Smooth muscle cell (in vitro differentiated cells): ENCODE results near the gene EDAR. TPM values are rescaled to one million over a fixed set of nuclear protein-coding genes. Genes with fewer than 3 reads are reported as not detected.

Source experiments
- DNase-seq: peaks from one replicate; lab custom pipeline; 2025; ENCODE audit not compliant: unreplicated experiment; lab: John Stamatoyannopoulos, UW
- H2AFZ ChIP-seq: fragments of 200-600 bp; sonication (generic); 2 replicates; pipeline ENCODE4 v1.6.0; 2016; ENCODE audit warnings: antibody characterized with exemption, low read depth, mild to moderate bottlenecking
- H3F3A ChIP-seq: fragments of 200-600 bp; sonication (generic); 2 replicates; pipeline ENCODE4 v1.6.0; 2017; ENCODE audit warnings: antibody characterized with exemption, low read depth
- H3K27ac ChIP-seq: fragments of 200-600 bp; sonication (generic); 2 replicates; pipeline ENCODE4 v1.5.1; 2016; ENCODE audit warnings: low read depth, mild to moderate bottlenecking
- H3K27me3 ChIP-seq: fragments of 200-600 bp; sonication (generic); 2 replicates; pipeline ENCODE4 v1.6.1; 2016; ENCODE audit warnings: low read depth, mild to moderate bottlenecking
- H3K36me3 ChIP-seq: fragments of 200-600 bp; sonication (generic); 2 replicates; pipeline ENCODE4 v1.5.1; 2016; ENCODE audit warnings: low read depth
- H3K4me1 ChIP-seq: fragments of 200-600 bp; sonication (generic); 2 replicates; pipeline ENCODE4 v1.5.1; 2016; ENCODE audit warnings: low read depth
- H3K4me2 ChIP-seq: fragments of 200-600 bp; sonication (generic); 2 replicates; pipeline ENCODE4 v1.6.0; 2016; ENCODE audit warnings: mild to moderate bottlenecking
- H3K4me3 ChIP-seq: fragments of 200-600 bp; sonication (generic); 2 replicates; pipeline ENCODE4 v1.5.1; 2016; ENCODE audit warnings: mild to moderate bottlenecking
- H3K79me2 ChIP-seq: fragments of 200-600 bp; sonication (generic); 2 replicates; pipeline ENCODE4 v1.6.0; 2016; ENCODE audit warnings: low read depth, mild to moderate bottlenecking
- H3K9ac ChIP-seq: fragments of 200-600 bp; sonication (generic); 2 replicates; pipeline ENCODE4 v1.6.0; 2016; ENCODE audit warnings: low read depth
- H3K9me3 ChIP-seq: fragments of 200-600 bp; sonication (generic); replicated peaks from 2 replicates; pipeline ENCODE4 v1.5.1; 2016; ENCODE audit warnings: low read depth
- H4K20me1 ChIP-seq: fragments of 200-600 bp; sonication (generic); 2 replicates; pipeline ENCODE4 v1.6.0; 2016; ENCODE audit warnings: low read depth
- CTCF ChIP-seq: fragments of 200-600 bp; sonication (generic); IDR thresholded peaks from 2 replicates; pipeline ENCODE4 v1.5.1; 2017; ENCODE audit warnings: borderline replicate concordance, mild to moderate bottlenecking, antibody characterized with exemption; ENCODE audit not compliant: insufficient read depth, poor library complexity, severe bottlenecking
- WGBS: methylation state at CpG from one replicate; pipeline ENCODE4 v1.1.7; 2016; ENCODE audit warnings: low lambda C conversion rate; 5-methylcytosine and 5-hydroxymethylcytosine counted together
- polyA plus RNA-seq: library from polyadenylated mRNA; unstranded; fragments of >200 nt; fragmentation: Nextera tagmentation; extraction: Ambion mirVana; gene quantifications from 2 replicates; pipeline ENCODE4 v1.2.1, GENCODE V29; 2016
- total RNA-seq: library from RNA; depleted of rRNA; stranded (reverse); fragments of >200 nt; gene quantifications from 2 replicates; pipeline ENCODE4 v1.2.3, GENCODE V29; 2014

Gene EDAR
- total and polyA plus RNA-seq, 2 experiments from 2014 or later, result 0.09 TPM; not detected in 1

GRCh38 chr2:108922141-108922915 is 66.7 kb downstream of the EDAR start:
- no peak overlapping the region for H2AFZ ChIP-seq
- no peaks in the 10 kb centered on the region for H3K27me3 ChIP-seq

GRCh38 chr2:108921096-108922030 is 67.7 kb downstream of the EDAR start:
- H3K79me2 ChIP-seq, result no peaks in the 10 kb centered on the region
- no peaks in the 10 kb centered on the region for H3F3A ChIP-seq
- H3K4me2 ChIP-seq, result no peak overlapping the region
- H3K36me3 ChIP-seq, result no peaks in the 10 kb centered on the region
- no peaks in the 10 kb centered on the region for H3K27me3 ChIP-seq
- DNase-seq, result no peak
- TF ChIP-seq CTCF, result no peak
- H4K20me1 ChIP-seq, result no peaks in the 10 kb centered on the region
- no peak overlapping the region for H3K27ac ChIP-seq
- no peak overlapping the region for H3K9ac ChIP-seq
- no peak overlapping the region for H3K4me3 ChIP-seq
- 85% methylated on average over 16 of the region's 16 CpGs for WGBS
- no peak overlapping the region for H2AFZ ChIP-seq
- H3K9me3 ChIP-seq, result no peaks in the 10 kb centered on the region
- peaks cover 5% of the 10 kb centered on the region for H3K4me1 ChIP-seq

More at GRCh38 chr2:108922141-108922915, 66.7 kb downstream of the EDAR start:
- H3K9ac ChIP-seq, result no peak overlapping the region
- 63% methylated on average over 11 of the region's 11 CpGs for WGBS
- no peak overlapping the region for H3K4me3 ChIP-seq
- H3K4me1 ChIP-seq, result peaks cover 5% of the 10 kb centered on the region
- H3K27ac ChIP-seq, result no peak overlapping the region
- DNase-seq, result no peak
- no peaks in the 10 kb centered on the region for H3F3A ChIP-seq
- no peak overlapping the region for H3K4me2 ChIP-seq
- no peak for TF ChIP-seq CTCF
- H3K79me2 ChIP-seq, result no peaks in the 10 kb centered on the region
- H4K20me1 ChIP-seq, result no peaks in the 10 kb centered on the region
- H3K9me3 ChIP-seq, result no peaks in the 10 kb centered on the region
- H3K36me3 ChIP-seq, result no peaks in the 10 kb centered on the region

- Histone ChIP-seq H3F3A (no peaks in the 10 kb centered on the region), H3K4me1 (peaks cover 5% of the 10 kb centered on the region), H3K4me3 (no peak overlapping the region), H3K9me3 (no peaks in the 10 kb centered on the region), H3K36me3 (no peaks in the 10 kb centered on the region), H3K9ac (no peak overlapping the region), H3K27me3 (no peaks in the 10 kb centered on the region), H3K79me2 (no peaks in the 10 kb centered on the region), H4K20me1 (no peaks in the 10 kb centered on the region), H3K4me2 (no peak overlapping the region), H3K27ac (no peak overlapping the region), H2AFZ (no peak overlapping the region)
- no peak for TF ChIP-seq CTCF
- no peak for DNase-seq
- WGBS, result 80% methylated on average over 7 of the region's 7 CpGs
These were observed 68.3 kb downstream of the EDAR start for GRCh38 chr2:108920686-108921085.
